HTR-8/SVneo (cell line): ENCODE results near the gene CISH.

Experiments used
- DNase-seq: peaks from one replicate; pipeline ENCODE4 v3.0.0; 2011; ENCODE audit warnings: low spot score, mixed read lengths; ENCODE audit not compliant: insufficient read length
- FAIRE-seq: peaks from 2 replicates; lab custom pipeline; 2011; peaks lifted over from hg19 to GRCh38; lab: Jason Lieb, UNC

Gene CISH

DNA sequence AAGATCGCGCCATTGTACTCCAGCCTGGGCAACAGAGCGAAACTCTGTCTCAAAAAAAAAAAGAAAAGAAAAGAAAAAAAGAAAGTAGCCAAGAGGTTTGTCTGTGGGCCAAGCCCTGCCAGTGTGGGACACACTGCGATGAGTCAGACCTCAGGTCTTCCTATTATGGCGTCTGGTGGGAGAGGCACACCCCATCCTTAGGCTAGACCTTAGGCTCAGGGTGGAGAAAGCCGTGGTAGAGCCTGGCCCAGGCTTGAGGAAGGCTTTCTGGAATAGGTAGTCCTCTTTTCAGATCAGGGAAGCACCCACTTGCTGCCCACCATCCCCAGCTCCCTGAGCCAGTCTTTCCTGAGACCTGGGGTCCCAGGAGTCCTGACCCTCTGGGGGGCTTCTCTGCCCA, 36.2 kb downstream of the CISH start:
- FAIRE-seq = no peak

DNA sequence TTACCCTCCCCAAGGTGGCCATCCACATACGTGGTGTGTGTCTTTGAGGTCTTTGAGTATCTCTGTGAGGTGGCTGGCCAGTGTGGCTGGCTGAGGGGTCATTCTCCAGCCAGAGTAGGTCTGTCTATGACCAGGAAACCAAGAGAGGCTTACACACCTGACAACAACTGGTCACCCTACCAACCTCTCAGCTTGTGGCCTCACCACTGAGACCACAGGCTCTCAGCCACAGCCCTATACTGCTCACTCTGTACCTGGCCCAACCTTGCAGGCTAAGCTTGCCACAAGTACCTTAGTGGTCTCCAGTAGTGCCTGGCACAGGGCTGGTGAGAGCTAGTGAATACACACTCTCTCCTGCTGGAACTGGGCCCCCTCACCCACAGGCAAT, 37.1 kb downstream of the CISH start:
- FAIRE-seq = peak; percentile 16
- DNase-seq = no peak

More for the DNA sequence above, 36.2 kb downstream of the CISH start:
- no peak for DNase-seq

DNA sequence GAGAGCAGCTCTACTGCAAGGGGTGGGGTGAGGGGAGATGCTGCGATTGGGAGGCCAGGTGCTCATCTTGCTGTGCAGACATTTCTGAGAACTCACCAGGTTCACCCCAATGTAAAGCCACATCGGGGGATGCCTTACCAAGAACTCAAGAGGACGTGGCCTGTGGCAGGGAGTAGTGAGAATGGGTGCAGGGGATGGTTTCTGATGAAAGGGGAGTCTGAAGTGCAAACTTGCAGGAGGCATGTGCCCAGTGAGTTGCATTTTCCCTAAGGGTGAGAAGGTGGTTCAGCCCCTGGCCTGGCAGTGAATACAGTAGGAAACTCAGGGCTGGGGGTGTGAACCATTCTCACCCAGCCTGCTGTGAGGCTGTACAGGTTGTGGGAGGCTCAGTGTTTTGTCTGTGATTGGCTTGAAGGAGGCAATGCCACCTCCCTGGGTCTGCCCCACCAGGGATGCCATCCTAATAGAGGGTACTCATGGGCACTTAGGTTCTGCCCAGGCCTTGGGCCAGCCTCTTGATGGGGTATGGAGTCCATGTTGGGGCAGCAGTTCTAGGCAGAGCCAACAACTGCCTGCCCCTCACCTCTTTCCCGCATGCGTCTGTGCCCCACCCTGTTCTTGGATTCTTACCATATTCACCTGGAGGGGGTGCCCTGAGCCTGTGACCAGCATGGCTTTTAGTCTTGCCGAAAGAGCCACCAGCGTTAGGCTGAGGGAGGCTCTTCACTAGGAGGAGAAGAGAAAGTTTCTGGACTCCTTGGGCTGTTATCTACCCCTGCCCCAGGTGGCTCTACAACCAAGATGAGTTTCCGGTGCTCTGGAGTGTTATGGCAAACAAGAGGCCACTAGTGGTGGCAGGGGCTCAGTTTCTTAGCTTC, 37.8 kb downstream of the CISH start:
- no peak for DNase-seq
- no peak for FAIRE-seq

DNA sequence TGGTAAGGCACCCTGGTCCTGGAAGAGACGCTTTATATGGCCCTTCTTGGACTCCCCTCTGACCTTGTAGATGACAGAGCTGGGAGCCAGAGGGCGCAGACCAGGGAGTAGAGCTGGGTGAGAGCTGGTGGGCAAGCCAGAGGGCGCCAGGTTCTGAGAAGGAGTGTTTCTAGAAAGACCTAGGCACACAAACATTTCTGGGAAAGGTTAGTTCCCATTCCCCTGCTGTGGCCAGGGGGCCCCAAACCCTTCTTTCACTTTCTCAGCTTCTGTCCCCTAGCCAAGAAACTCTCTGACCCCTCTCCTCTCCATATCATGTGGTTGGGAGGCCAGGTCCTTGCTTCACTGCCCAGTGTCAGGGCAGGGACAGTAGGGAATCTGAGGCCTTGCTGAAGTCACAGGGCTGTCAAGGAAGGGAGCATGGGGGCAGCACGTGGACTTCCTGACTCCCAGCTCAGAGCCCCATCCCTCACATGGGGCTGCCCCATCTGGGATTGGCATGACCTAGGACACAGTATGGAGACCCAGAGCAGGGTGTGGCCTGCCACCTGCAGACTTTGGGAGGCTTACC, 38.7 kb downstream of the CISH start:
- no peak for FAIRE-seq
- no peak for DNase-seq

DNA sequence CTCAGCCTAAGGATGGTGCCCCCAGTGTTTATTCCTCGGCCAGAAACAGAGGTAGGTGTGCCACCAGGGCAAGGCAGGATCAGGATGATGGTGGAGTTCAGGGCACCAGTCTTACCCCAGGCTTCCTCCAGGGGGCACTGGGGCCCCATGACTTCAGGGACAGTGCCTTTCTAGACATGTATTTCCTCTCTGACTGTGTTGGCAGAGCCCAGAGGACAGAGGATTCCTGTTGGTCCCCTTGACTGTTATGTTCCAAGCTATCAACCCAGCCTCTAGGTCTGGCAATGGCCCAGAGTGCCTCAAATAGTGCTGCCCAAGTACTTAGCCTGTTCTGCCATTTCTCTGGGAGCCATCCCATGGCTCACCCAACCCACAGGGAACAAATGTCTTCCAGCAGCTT, 39.4 kb downstream of the CISH start:
- FAIRE-seq = peak; percentile 9

DNA sequence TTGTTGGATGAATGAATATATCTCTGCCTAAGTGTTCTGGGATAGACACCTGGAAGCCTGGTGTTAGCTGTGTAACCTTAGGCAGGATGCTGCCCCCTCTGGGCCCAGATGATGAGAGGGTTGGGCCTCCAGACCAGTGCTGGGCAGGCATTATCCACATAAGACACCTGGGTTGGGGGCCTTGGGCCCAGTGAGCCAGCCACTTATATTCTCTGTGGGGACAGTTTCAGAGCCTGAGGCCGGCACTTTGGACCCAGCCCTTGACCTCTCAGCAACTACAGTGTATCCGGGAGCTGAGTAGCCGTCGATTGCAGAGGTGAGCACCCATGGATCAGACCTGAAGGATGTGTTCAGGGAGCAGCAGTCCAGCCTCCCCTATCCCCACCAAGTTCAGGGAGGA, 40.1 kb downstream of the CISH start:
- DNase-seq (no peak), FAIRE-seq (no peak)

More for the DNA sequence above, 39.4 kb downstream of the CISH start:
- peak; percentile 66 for DNase-seq

DNA sequence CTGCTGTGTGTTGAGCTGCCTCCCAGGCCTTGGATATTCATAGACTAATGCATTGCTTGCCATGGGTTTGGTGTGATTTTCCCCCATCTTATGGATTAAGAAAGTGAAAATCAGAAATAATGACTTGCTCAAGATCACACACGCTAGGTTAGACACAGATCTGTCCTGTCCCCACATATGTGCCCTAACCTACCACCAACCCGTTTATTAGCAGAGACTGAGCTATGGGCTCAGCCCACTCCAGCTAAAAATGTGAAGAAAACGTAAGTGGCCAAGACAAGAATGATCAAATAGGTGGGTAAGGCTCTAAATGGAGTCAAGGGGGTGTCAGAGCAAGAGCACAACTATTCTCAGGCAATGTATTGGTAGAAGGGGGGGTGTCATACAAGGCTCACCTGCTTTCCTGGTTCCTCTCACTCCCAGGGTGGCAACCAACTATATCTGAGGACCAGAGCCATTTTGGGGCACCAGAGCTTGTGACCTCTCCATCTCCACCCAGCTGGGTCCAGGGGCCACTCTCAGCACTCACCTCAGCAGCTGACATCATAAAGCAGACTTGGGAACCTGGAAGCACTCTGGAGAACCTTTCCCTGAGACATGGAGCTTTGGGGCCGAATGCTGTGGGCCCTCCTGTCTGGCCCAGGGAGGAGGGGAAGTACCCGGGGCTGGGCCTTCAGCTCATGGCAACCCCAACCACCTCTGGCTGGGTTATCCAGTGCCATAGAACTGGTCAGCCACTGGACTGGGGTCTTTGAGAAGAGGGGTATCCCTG, 40.9 kb downstream of the CISH start:
- DNase-seq (no peak), FAIRE-seq (no peak)

DNA sequence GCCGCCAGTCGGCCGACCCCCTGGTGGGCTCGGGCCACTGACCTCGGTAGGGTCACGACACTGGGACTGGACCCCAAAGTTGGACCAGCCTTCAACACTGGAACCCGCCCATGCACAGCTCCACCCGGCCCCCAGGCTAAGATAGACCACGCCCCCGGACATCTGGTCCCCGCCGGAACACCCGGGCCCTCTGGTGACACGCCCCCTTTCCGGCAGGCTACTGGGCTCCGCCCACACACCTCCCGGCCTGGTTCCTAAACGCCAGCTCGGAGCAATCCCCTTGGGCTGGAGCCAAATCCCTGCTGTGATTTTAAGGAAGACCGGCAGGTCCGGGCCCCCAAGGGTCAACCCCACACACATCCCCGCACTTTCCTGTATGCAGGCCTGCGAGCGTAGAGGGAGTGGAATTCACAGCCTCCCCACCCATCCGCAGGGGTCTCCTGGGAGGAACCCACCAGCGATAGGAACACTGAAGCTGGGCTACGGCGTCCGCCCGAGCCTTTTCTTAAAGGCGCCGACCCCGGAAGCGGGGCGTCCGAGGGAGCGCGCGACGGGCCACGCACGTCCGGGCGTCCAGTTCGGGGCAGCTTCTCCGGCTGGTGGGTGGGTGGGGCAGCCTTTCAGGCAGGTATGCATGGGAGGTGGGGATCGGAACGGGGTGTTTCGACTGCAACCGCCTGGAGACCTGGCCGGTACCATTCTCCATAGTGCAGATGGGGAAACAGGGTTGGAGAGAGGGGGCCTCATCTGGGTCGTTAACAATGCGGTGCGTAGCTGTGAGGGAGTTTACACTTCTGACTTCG, 42.4 kb downstream of the CISH start, which contains the start of gene HEMK1:
Gene HEMK1, plus strand, starts transcription at position 576 of the 803 bp plus-strand sequence. CDS start 1,583 bp downstream, outside the sequence.
- FAIRE-seq (peak; percentile 69), DNase-seq (peak; percentile 98)

DNA sequence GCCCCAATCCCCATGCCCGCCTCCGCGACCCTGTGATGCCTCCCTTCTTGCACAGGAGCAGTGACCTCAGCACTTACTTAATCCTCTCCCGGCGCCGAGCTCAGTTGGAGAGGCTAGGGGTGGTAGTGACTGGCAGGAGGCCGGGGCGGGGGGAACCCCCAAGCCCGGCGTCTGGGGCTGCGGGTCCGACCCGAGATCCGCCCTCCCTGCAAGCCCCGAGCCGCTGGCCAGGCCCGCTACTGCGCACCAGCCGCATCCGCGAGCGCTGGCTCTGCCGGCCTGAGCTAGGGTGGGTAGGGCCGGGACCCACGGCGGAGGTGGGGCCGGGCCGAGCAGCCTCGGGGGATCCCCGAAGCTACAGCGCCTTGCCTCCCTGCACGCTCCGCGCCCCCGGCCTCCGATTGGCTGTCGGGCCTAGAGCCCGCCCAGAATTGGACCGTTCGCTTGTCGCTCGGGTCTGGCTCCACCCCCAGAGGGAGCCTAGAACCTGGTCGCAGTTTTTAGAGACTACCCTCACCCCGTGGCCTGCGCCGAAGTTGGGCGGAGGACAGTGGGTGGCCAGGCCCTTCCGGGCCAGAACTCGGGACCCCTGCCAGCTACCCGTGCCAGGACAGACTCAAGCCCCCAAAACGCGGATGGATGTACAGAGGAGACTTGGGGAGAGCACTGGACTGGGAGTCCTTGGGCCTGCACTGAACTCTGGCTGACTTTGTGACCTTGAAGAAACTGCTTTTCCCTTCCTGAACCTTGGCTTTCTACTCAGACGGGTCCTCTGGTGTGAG, 44.0 kb downstream of the CISH start, which contains the start of gene C3orf18:
Gene C3orf18, minus strand, starts transcription at position 362 of the 782 bp plus-strand sequence. CDS start 2,048 bp downstream, outside the sequence.
- DNase-seq (peak; percentile 89), FAIRE-seq (no peak)

DNA sequence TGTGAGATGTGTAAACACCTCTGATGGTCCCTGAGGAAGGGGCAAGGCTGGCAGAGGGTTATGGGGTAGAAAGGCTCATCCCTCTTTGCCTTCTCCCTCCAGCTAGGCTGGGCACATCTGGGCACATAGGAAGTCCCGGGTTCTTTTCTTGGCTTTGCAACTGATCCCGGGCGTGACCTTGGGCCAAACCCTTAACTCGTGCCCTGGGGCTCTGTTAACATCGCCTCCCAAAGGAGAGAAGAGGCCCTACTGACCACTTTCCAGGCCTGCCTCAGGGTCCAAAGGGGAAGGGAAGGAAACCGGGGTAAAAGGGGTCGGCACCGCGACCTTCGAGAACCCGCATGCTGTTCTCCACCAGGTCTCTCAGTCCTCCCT, 44.6 kb downstream of the CISH start:
- FAIRE-seq (no peak), DNase-seq (no peak)

DNA sequence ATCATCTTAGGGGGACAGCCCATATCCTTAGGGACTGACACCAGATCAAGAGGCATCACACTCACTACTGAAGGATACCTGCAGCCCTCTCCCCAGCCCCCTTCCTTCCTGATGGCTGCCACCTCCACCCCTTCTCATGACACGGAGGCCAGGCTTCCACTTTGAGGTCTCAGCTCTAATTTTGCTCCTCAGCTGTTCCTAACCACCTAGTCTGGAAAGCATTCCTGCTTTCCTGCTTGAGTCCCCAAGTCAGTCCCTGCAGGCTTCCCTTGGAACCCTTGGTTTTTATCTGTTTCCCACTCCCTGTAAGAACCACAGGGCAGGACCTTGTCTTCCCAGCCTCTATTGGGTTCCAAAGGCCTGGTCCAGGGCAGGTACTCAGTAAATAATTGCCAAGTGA, 47.3 kb downstream of the CISH start:
- FAIRE-seq (no peak), DNase-seq (no peak)

DNA sequence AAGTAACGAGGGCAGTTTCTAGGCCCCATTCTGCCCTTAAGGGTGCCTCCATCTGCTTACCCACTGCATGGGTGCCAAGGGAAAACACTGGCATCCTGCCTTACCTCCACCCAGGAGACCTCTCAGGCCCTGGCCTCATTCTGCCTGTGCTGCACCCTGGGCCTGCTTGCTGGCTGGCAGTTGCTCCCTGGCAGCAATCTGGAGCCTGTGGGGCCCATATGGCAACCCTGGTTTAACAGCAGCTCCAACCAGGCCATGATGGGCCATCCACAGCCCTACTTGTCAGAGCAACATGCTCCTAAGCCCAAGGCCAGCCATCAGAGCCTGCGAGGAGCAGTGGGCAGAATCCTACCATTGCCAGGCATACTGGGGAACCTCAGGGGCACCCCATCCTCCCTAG, 47.7 kb downstream of the CISH start:
- no peak for DNase-seq
- FAIRE-seq = no peak

DNA sequence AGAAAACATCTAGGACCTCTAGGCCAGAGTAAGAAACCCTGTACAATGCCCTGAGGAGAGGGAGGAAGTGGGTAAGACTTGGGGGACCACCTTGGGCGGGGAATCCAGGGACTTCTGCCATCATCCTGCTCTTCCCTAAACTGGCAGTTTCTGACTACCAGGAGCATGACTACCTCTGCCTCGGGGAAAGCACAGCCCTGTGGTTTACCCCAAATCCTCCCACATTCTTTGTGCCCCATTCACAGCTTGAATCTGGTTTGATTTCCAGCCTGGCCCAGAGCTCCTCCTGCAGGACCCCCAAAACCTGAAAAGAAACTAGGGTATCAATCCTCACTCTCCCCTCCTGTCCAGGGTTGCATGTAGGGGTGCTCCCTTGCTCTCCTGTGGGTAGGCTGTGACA, 48.7 kb downstream of the CISH start:
- no peak for FAIRE-seq
- peak; percentile 21 for DNase-seq

DNA sequence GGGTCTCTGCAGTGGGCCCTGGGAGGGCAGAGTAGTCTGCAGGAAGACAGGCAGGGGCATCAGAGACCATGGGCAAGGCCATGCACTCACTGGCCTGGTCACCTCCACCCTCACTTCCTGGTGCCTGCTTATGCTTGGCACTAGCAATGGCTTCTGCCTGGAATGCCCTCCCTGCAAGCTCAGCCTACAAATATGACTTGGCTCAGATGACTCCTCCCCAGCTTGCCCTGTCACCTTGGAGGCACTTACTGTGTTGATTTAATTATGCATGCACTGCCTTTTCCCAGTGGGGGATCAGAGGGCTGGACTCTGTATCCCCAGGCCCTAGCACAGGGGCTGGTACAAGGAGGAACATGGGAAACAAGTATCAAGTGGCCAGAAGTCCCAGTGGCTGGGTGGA, 51.9 kb downstream of the CISH start:
- DNase-seq = no peak
- peak; percentile 9 for FAIRE-seq

DNA sequence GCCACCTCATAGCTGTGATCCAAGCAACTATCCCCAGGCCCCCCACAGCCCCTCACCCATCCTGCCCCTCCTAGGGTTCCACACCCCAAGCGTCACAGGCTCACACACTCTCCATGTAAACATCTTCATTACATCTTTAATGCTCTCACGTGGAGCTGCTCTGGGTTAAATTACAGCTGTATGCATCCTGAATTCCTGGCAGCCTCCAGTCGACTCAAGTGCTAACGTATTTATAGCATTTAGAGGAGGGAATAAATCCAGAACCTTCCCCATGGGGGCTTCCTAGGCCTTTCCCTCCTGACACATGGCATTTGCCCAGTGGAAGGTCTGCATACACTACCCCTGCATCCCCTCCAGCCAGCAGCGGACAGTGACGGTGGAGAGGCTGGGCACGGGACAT, 53.7 kb downstream of the CISH start:
- DNase-seq (no peak), FAIRE-seq (no peak)

DNA sequence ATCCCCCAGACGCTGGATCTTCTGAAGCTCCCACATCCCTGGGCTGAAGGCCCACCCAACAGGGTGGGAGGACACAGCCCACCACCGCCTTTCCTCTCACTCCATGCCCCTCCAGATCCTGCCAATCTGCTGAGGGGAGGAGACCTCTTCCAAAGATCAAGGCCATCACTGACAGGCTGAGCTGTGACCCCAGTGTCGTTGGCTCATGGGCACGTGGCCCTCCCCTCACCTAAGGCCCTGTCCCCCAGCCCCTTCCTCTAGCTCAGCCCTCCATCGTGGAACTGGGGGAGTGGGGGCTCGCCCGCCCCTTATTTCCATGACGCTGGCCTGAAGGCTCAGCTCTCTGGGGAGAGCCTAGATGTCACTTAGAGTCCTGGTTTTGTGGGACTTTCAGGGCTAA, 54.5 kb downstream of the CISH start:
- FAIRE-seq = no peak
- DNase-seq = no peak
